Endothelial cell of umbilical vein (primary cell): ENCODE results near the gene SLC16A6. TPM values are rescaled to one million over a fixed set of nuclear protein-coding genes. Genes with fewer than 3 reads are reported as not detected.

ENCODE experiments used
- BruUV-seq: library from RNA; stranded (reverse); fragments of 400-500 nt; replicated peaks from 2 replicates; lab custom pipeline; 2021; lab: Mats Ljungman, UMichigan
- CTCF ChIA-PET: fragments of 300-600, 350-600 bp; sonication (Branson Sonifier 250); formaldehyde crosslinking; loops from one replicate; lab custom pipeline; 2021; ENCODE audit warnings: antibody characterized with exemption, inconsistent platforms; lab: Charles Lee
- POLR2A ChIA-PET: fragments of 300-600, 350-600 bp; sonication (Branson Sonifier 250); formaldehyde crosslinking; loops from one replicate; lab custom pipeline; 2021; ENCODE audit warnings: antibody characterized with exemption, inconsistent platforms; lab: Charles Lee
- DNase-seq: peaks from one replicate; pipeline ENCODE4 v3.0.0-alpha.2; 2011; ENCODE audit warnings: low read depth, low spot score
- FAIRE-seq: peaks from 2 replicates; lab custom pipeline; 2011; peaks lifted over from hg19 to GRCh38; lab: Jason Lieb, UNC
- H2AFZ ChIP-seq: 2 replicates; pipeline ENCODE4 v1.6.0; 2012; ENCODE audit warnings: low read depth, low read length, control low read depth, inconsistent platforms
- H3K27ac ChIP-seq: 2 replicates; pipeline ENCODE4 v1.5.1; 2011; ENCODE audit warnings: low read depth, mild to moderate bottlenecking, control low read depth, low read length, moderate library complexity; ENCODE audit not compliant: insufficient read depth
- H3K27me3 ChIP-seq, 2 experiments: 2 replicates each; pipeline versions ENCODE4 v1.6.0 to v1.6.1; 2011; ENCODE audit warnings: low read length in 2 of 2, mixed read lengths in 1 of 2; ENCODE audit not compliant: control insufficient read depth in 2 of 2, insufficient read depth in 2 of 2
- H3K36me3 ChIP-seq, 2 experiments: 2 replicates in 1 of 2; 3 replicates in 1 of 2; pipeline ENCODE4 v1.5.1; 2011; ENCODE audit warnings: low read length in 2 of 2, mild to moderate bottlenecking in 1 of 2, moderate library complexity in 1 of 2; ENCODE audit not compliant: control insufficient read depth in 2 of 2, insufficient read depth in 2 of 2; ENCODE audit errors: extremely low read depth in 1 of 2
- H3K4me1 ChIP-seq: 3 replicates; pipeline ENCODE4 v1.5.1; 2011; ENCODE audit warnings: mild to moderate bottlenecking, low read length; ENCODE audit not compliant: control insufficient read depth, insufficient read depth; ENCODE audit errors: extremely low read depth
- H3K4me2 ChIP-seq: 2 replicates; pipeline ENCODE4 v1.6.1; 2011; ENCODE audit warnings: low read length, control low read depth, mixed read lengths; ENCODE audit not compliant: insufficient read depth
- H3K4me3 ChIP-seq, 3 experiments: fragments of 200-600 bp in 1 of 3; sonication (generic), shearing (Covaris generic) in 1 of 3; replicated peaks in 1 of 3; 2 replicates each; pipeline ENCODE4 v1.5.1; 2011 to 2016; ENCODE audit warnings: control low read depth in 3 of 3, low read length in 3 of 3, mild to moderate bottlenecking in 2 of 3, inconsistent platforms in 1 of 3, low read depth in 1 of 3, moderate library complexity in 1 of 3; ENCODE audit not compliant: insufficient read depth in 1 of 3
- H3K79me2 ChIP-seq: 2 replicates; pipeline ENCODE4 v1.6.0; 2012; ENCODE audit warnings: low read length, inconsistent platforms; ENCODE audit not compliant: control insufficient read depth, insufficient read depth
- H3K9ac ChIP-seq: replicated peaks from 2 replicates; pipeline ENCODE3; 2011; ENCODE audit warnings: low read length, control low read depth; ENCODE audit not compliant: insufficient read depth; ENCODE audit errors: extremely low read depth
- H3K9me1 ChIP-seq: replicated peaks from 3 replicates; pipeline ENCODE4 v1.6.0; 2011; ENCODE audit warnings: mild to moderate bottlenecking, low read length; ENCODE audit not compliant: control insufficient read depth, insufficient read depth; ENCODE audit errors: extremely low read depth
- H3K9me3 ChIP-seq: replicated peaks from 2 replicates; pipeline ENCODE4 v1.5.1; 2012; ENCODE audit warnings: low read length, inconsistent platforms; ENCODE audit not compliant: control insufficient read depth, insufficient read depth
- H4K20me1 ChIP-seq: replicated peaks from 2 replicates; pipeline ENCODE3; 2011; ENCODE audit warnings: mild to moderate bottlenecking, low read length; ENCODE audit not compliant: control insufficient read depth, insufficient read depth; ENCODE audit errors: extremely low read depth
- CTCF ChIP-seq, 2 donors: IDR thresholded peaks; 1 replicate in 1 of 2; 2 replicates in 1 of 2; pipeline ENCODE4 v1.5.1; 2011; ENCODE audit warnings: low read length in 2 of 2, mild to moderate bottlenecking in 2 of 2, moderate library complexity in 2 of 2, control low read depth in 1 of 2, inconsistent platforms in 1 of 2, low read depth in 1 of 2; ENCODE audit not compliant: insufficient read depth in 1 of 2; ENCODE audit errors: extremely low read depth in 1 of 2
- FOS ChIP-seq: IDR thresholded peaks from 2 replicates; pipeline ENCODE4 v1.6.1; 2011; ENCODE audit warnings: mild to moderate bottlenecking, low read length, moderate library complexity, borderline replicate concordance; ENCODE audit not compliant: insufficient read depth
- GATA2 ChIP-seq: IDR thresholded peaks from 2 replicates; pipeline ENCODE4 v1.7.0; 2011; ENCODE audit warnings: low read depth, mild to moderate bottlenecking, moderate library complexity, mixed read lengths, low read length; ENCODE audit not compliant: insufficient read length, insufficient read depth
- JUN ChIP-seq: IDR thresholded peaks from 2 replicates; pipeline ENCODE4 v1.6.1; 2011; ENCODE audit warnings: borderline replicate concordance, low read depth; ENCODE audit not compliant: insufficient read length, insufficient read depth
- POLR2A ChIP-seq: IDR thresholded peaks from 2 replicates; pipeline ENCODE4 v1.6.1; 2012; ENCODE audit warnings: low read depth, mild to moderate bottlenecking, control low read depth, low read length
- POLR2AphosphoS5 ChIP-seq: IDR thresholded peaks from 2 replicates; pipeline ENCODE4 v1.6.1; 2012; ENCODE audit warnings: low read depth, mild to moderate bottlenecking, control low read depth, low read length, moderate library complexity; ENCODE audit not compliant: insufficient read depth
- dilution Hi-C: fragments of 300-500 bp; cut with MboI; formaldehyde crosslinking; loops from one replicate; pipeline ENCODE4 v1.15.0; 2019; ENCODE audit warnings: low sequenced_read_pairs; ENCODE audit not compliant: extremely low pct_ligation_motif_present
- intact Hi-C: fragments of 100-400 bp; cut with micrococcal nuclease; formaldehyde crosslinking; loops from one replicate; pipeline ENCODE4 v1.10.0; 2022
- polyA plus RNA-seq, 4 experiments: library from polyadenylated mRNA; depleted of rRNA in 3 of 4; stranded (reverse) in 3 of 4; unstranded in 1 of 4; fragments of >200 nt; gene quantifications; 2 replicates each; pipeline versions ENCODE4 v1.2.1 to v1.2.3, GENCODE V29; 2011 to 2012; ENCODE audit warnings: missing spikeins in 1 of 4
- total RNA-seq: library from RNA; stranded (reverse); gene quantifications from 2 replicates; pipeline ENCODE4 v1.2.3, GENCODE V29; 2021

SLC16A6 gene
- total and polyA plus RNA-seq, 2 donors (not counting 3 experiments of a cell fraction or from before 2014, with no cell fraction given), result 0.65 to 0.91 TPM

- Histone ChIP-seq H2AFZ (no peak overlapping the region), H3K27me3 (no peaks in the 10 kb centered on the region), H4K20me1 (no peaks in the 10 kb centered on the region), H3K9me3 (no peaks in the 10 kb centered on the region), H3K4me1 (peaks cover 15% of the 10 kb centered on the region), H3K4me2 (no peak overlapping the region), H3K36me3 (no peaks in the 10 kb centered on the region), H3K9ac (no peak overlapping the region), H3K27ac (no peak overlapping the region), H3K4me3 (no peak overlapping the region), H3K9me1 (no peaks in the 10 kb centered on the region), H3K79me2 (no peaks in the 10 kb centered on the region)
- TF ChIP-seq POLR2A, result no peak
- no peak for TF ChIP-seq GATA2
- TF ChIP-seq JUN, result no peak
- CTCF ChIA-PET, result interaction anchor here (1.1 to 3.5 kb wide), 3 partner anchors 8 to 105 kb away, joined by 6 to 17 read pairs (median 15); no protein-coding TSS in a partner anchor
- DNase-seq (no peak), FAIRE-seq (no peak)
- intact Hi-C loops (loop anchor here (2.0 kb wide), 1 partner anchor 85 kb away; no protein-coding TSS in a partner anchor), dilution Hi-C loops (no loop called here)
- no TSS peak for BruUV-seq
- POLR2A ChIA-PET, result no interaction called here
These were observed 2.7 kb upstream of the SLC16A6 start for GRCh38 chr17:68293490-68294195.

- Histone ChIP-seq H3K27ac (no peak overlapping the region), H3K4me1 (peaks cover 15% of the 10 kb centered on the region), H3K9ac (no peak overlapping the region), H3K79me2 (no peaks in the 10 kb centered on the region), H3K36me3 (no peaks in the 10 kb centered on the region), H4K20me1 (no peaks in the 10 kb centered on the region), H3K9me3 (no peaks in the 10 kb centered on the region), H2AFZ (peak overlapping the region; percentile 90), H3K4me2 (peak overlapping the region; percentile 72), H3K27me3 (no peaks in the 10 kb centered on the region), H3K9me1 (no peaks in the 10 kb centered on the region), H3K4me3 (no peak overlapping the region)
- DNase-seq, result no peak
- intact Hi-C loops (loop anchor here (1.0 to 2.0 kb wide), 3 partner anchors 9 to 107 kb away; no protein-coding TSS in a partner anchor), dilution Hi-C loops (no loop called here)
- no peak for FAIRE-seq
- POLR2A ChIA-PET, result interaction anchor here (1.1 kb wide), 2 partner anchors 9 to 12 kb away, joined by 3 read pairs; no protein-coding TSS in a partner anchor
- TSS peak; percentile 24 for BruUV-seq
- TF ChIP-seq FOS (no peak), POLR2AphosphoS5 (no peak), GATA2 (no peak), CTCF (IDR thresholded peaks at IDR 0.05; ENCODE audit: extremely low read depth in 1 of 2, insufficient read depth in 1 of 2, low read depth in 1 of 2, low read length in 2 of 2) (peak in 1 of 2 donors; percentile 1), JUN (no peak), POLR2A (no peak)
- CTCF ChIA-PET, result interaction anchor here (0.9 to 8.5 kb wide), 7 partner anchors 9 to 144 kb away, joined by 3 to 104 read pairs (median 5); no protein-coding TSS in a partner anchor
These were observed 1.7 kb upstream of the SLC16A6 start for GRCh38 chr17:68292689-68293040.
